Stimulated activated CD8-positive, alpha-beta memory T cell treated with anti-CD3 and anti-CD28 coated beads, Interleukin-15, amount 100 ng/mL, for 4 hours (primary cell): Measurements from ENCODE around the gene SLC38A8.

Experiments used
- DNase-seq, 2 donors: peaks; one replicate each; pipeline ENCODE4 v3.0.0-alpha.2; 2020; ENCODE audit warnings: low read depth in 2 of 2

The SLC38A8 gene

DNA sequence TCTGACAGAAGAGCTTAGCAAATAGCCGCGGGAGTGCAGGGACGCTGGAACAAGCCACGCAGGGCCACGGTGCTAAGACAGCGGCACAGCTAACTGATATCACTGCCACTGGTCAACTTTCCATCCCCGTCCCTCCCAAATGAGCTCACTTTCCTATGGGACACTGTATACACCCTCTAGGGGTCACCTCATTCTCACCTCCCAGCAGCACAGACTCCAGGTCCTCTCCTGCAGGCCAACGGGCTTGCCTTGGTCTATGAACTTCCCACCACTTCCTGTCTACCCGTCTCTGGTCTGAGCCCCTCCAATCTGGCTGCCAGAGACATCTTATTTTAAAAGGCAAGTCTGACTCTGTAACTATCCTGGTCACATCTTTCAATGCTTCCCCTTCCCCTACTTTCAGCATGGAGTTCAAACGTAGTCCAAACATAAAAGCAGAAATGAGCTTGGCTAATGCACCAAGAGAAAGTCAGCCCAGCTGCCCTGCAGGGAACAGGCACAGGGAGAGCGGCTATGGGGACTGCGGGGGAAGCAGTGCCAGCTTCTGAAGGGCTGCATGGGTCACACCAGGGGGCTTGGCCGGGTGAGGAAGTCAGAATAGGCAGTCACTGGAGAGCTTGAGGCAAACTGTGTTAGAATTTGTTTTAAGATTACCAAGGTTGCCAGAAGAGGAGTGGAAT lies 26.3 kb upstream of the SLC38A8 start:
- DNase-seq: no peak

DNA sequence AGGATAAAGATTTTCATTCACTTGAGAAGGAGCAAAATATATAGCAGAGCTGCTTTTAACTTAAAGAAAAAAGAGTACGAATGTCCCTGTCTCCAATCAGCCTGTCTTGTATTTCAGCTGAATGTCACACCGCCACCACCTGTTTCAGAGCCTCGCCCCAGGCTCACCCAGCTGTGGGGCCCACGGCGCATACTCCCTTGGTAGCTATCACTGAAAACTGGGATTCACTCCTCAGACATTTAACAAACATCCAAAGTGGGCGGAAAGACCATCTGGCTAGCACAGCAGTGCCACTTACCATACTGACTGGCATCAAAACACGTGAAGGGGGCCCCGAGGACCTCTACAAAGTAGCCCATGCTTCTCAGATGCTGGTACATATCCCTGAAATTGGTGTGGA lies 25.4 kb upstream of the SLC38A8 start:
- no peak for DNase-seq

DNA sequence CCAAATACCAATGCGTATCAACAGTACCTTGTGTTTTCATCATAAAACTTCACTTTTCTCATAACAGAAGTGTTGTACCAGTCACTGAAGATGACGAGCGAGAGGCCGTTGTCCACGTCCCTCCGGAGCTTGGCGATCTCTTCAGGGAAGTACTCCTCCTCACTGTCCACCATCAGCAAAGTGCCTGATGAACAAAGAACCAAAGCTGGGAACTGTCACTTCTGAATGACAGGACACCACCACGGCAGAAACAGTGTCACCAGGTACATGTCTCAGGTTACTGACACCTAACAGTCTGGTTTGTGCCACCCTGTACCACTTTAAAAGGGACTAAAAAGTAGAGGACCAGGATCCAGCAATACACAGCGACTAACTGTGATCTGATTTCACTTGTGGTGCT lies 25.0 kb upstream of the SLC38A8 start:
- no peak for DNase-seq

DNA sequence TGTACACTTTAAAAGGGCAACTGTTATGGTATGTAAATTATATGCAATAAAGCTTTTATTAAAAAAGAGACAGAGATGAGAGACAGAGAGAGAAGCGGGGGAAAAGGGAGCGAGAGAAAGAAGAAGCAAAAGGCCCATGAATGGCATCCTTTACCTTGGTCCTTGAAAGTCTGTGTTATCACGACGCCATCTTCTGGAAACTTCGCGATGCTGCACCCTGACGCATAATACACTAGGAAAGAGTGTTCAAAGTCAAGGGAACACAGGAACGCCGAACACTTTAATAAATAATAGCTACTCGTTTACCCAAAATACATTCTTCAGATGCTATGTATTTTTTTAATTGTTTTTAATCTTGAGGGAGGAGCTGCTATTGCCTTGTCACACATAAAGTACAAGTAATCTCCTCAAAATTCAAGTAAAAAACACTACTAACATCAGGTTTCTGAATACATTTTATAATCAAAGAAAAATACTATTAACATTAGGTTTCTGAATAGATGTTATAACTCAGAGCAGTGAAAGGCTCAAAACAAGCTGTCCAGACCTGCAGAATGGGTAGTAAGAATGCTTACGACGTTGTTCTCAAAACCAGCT lies 23.0 kb upstream of the SLC38A8 start:
- no peak for DNase-seq

DNA sequence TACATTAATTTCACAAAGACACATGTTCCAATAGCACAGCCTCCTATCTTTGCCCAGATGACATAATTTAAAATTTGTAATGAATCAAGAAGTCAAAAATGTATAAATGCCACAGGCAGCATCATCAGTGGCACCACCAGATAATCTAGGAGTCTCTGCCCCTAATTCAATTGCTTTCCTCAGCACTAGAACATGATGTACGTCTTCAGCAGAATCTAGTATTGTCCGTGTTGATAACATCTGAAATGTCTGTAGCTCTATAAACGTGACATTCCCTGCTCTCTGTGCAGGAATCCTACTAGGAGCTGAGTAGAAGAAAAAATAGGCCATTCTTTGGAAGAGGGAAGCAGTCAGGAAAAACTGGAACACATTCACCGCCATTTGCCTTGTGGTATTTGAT lies 21.4 kb upstream of the SLC38A8 start:
- DNase-seq: no peak

DNA sequence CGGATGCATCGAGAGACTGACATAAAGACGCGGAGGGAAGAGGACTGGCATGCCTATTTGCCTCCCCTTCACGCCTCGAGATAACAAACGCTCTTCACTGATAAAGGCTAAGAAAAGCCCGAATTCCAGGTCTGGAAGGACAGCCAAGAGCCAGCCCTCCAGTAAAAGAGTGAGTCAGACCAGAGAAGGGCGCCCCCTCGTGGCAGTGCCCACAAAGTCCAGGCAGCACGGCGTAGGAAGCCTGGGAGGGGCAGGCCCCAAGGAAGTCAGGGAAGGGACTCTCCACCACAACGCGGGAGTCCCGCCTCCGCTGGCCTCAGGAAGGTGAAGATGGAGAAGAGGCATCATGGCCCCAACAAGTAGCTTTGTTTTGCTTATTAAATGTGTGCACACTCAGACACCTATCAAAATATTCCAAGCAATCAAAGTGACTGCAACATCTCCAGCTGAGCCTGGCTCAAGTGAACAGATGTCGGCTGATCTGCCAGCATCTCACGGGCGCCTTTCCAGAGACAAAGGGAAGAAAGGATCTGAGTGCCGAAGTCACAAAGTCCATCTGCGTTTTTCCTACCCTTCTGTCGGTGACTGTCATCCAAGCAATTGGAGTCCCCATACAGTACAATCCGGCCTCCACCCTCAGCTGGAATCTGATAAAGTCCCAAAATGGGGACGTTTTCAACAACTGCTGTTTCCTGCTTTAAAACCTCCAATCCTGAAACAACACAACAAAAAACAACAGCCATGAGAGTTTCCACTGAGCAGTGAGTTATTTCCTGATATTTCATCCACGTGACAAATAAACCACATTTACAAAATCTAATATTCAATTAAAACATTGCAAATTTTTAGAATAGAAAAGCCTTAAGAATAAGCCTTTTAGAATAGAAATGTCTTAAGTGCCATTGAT lies 20.4 kb upstream of the SLC38A8 start:
- peak; percentile 15 to 20 for DNase-seq

DNA sequence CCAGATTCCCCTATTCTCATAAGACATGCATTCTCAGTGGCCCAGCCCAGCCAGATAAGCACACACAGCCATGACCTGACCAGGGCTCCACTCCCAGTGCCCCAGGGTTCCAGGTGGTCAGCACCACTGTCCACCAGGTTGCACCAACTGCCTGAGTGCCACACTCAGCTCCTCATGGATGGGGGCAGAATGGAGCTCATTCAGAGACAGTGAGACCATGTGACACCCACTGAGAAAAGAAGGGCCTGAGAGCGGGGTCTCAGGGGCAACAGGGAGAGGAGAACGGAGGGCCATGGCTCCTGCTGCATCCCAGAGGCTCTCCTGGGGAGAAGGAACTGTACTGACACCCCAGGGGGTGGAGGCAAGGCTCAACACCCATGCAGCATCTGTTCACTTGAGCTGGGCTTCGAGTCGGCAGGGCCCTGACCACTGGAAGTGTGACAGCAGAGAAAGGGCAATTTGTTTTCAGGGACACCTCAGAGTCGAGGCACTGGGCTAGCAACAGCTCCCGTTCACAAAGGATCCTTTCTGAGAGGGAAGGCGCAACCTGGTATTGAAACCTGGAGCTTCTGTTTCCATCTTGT lies 18.7 kb upstream of the SLC38A8 start:
- DNase-seq: no peak

DNA sequence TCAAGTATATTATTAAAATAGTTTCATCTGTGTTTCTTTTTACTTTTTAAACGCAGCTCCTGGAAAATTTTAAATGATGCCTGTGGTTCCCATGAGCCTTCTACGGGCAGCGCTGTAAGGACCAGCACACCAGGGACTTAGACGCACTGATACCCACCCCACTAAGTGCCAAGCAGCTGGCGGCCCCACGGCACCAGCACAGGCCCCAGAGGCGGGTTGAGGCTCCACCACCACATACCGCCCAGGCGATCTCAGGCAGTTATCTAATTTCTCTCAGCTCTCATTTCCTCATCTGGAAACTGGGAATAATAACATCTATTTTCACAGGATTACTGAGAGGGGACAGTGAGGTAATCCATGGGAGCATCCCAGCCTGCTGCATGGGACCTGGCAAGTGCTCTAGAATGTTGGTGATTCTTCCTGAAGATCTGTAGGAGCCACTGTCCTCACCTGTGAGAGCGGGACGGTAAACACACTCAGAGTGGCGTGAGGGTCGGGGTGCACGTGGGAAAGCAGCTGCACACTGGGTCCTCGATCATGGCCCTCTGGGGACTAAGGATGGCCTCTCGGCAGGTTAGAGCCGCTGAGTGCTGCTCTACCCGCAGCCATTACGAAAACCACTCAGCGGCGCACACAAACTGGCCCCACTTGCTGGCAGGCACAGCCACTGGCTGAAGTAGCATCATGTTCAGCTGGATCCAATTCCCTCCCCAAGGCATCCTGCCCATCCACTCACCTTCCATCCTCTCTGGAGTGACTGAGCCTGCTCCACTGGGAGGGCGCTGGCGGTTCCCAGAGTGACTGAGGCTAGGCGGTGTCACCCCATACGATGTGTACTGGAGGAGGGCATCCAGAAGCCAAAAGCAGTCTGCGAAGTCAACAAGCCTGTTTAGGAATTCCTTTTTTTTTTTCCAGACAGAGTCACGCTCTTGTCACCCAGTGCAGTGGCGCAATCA lies 17.6 kb upstream of the SLC38A8 start:
- DNase-seq: no peak

DNA sequence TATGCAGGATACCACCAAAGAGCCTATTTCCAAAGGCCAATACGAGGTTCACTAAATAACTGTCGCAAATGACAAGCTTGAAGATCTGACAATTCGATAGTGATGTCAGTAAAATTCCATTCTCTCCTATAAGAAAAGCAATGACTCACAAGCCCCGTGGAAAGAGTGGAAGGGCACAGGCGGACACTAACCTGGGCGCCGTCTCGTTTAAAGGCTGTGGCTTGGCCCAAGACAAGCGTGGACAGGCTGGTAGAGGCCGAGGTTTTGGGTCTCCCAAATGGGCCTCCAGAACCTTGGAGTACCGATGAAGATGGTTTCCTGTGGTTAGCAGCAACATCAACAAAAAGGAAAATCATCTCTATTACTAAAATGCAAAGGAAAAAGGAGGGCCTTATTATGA lies 16.5 kb upstream of the SLC38A8 start:
- no peak for DNase-seq

DNA sequence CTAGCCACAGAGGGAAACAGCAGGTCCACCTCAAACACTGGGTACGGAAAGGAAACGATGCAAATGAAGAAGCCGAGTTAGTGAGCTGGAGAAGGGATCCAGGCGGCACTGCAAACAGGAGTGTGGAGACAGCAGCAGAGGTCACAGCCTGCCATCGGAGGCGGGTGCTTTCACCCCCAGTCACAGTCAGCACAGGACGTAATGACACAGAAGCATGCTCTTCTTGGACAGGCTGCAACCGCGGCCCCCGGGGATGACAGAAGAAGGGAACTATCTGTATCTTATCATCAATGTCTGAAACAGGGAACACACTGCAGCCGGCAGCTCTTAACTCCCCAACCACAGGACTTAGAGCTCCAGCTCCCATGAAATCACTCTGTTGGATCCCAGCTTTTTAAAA lies 16.1 kb upstream of the SLC38A8 start:
- DNase-seq: no peak

DNA sequence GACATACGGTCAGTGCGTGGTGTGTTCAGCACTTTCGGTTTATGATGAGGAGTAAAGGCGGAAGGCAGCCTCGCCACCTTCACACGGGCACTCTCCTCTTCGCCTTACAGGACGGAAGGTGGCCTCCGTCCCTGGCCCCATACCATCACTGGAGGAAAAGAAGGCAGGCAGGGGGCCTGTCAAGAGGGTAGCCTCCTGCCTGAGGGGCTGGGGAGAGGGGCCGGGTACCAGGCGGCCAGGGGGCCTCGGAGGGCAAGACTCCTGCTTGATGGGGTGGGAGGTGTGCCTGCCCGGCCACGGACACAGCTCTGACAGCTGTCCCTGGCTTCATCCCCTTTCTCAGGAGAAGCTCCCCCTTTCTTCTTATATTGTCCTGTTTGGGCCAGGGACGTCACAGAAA lies 15.6 kb upstream of the SLC38A8 start:
- no peak for DNase-seq

DNA sequence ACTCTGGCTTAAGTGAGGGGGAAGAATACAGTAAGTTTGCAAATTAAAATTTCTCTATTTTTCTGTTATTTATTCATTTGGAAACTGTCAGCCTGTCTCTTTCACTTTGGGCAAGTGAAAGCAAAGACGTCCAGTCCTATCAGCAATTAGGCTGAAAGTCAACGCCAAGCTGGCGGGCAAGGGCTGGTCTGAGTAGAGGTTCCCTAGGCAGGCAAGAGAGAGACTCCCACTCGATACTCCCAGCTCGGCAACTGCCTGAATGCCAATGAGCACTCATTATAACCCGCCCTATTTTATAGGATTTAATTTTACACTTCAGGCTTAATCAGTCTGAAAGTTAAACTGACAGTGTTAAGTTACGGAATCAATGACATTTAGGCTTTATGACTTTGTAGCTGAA lies 14.3 kb upstream of the SLC38A8 start:
- DNase-seq: no peak

DNA sequence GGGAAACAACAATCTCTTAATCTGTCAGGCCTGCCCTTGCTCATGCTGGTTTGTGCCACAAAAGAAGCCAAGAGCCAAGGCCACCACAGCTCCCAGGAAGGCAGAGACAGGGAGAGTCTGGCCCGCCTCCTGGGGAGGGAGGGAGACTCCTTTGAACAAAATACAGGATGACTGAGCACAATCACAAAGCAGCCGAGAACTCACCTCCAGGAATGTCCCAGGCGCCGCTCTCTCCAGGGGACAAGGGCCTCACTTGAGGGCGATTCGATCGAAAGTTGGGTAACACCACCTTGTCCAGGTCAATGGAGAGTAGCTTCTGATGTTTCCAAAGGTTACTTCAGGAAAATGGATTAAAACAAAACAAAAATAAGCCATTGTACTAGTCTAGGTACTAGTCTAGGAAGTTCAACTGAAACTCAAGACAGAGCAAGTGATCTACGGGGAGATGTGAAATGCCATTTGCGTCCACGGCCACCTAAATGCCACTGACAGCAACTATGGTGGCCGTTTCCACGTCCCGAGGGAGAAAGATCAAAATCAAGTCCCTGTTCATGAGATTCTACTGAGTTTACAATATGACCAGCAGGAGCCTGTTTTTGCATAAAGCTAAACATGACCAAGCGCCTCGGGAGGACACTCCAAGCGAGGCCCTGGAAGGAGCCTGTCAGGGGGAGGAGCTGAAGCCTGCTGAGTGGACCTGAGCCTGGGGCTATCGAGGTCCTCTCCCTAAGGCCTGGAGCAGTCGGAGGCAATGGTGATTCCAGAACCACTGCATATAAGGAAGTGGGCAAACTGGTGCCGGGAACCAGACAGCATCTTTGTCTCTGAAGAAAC lies 13.4 kb upstream of the SLC38A8 start:
- no peak for DNase-seq

DNA sequence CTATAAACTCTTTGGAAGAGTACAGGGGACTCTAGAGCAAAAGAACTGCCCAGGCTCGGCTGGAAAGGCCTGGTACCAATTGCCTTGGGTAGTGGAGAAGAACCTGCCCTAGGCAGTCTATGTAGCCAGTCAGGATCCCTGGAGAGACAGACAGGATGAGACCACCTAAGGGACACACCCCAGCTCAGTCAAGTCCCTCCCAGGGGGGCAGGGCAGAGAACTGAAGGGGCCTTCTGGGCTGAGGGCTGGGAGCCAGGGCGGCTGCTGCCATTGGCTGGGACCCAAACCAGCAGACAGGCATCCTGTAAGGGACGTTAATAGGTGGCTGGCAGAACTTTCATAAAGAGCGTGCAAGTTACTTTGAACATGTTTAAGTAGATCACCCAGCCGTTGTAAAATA lies 12.8 kb upstream of the SLC38A8 start:
- DNase-seq: no peak

DNA sequence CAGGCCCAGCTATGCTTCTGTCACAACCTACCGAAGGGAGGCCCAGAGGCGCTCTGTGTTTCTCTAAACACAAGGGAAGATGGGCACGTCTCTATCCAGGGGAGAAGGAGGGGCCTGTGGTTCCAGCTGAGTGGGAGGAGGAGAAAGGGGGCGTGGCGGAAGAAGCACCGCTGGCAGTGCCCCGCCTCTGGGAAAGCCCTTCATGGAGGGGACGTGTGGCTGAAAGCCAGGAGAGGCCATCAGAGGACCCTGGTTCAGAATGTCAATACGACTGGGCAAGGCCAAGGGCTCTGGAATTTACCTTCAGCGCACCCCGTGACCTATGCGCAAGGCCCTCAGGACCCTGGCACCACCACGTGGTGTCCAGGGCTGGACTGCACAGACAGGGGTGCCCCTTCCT lies 12.3 kb upstream of the SLC38A8 start:
- no peak for DNase-seq

DNA sequence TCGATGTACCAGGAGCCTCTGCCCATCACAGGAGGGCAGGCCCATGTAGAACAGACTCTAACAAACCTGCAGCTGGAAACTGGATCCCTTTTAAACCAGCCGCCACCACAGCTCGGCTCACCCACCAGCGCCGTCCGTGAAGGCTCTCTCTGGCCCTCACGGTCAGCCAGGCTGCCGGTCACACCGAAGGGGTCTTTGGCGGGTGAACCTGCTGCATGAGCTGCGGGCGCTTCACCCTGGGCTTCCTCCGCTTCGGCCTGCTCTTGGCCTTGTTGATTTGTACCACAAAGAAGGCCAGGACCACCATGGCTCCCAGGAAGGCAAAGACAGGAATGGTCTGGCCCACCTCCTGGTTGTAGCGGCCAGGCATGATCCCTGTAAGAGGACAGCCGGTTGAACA lies 11.7 kb upstream of the SLC38A8 start:
- DNase-seq: no peak

DNA sequence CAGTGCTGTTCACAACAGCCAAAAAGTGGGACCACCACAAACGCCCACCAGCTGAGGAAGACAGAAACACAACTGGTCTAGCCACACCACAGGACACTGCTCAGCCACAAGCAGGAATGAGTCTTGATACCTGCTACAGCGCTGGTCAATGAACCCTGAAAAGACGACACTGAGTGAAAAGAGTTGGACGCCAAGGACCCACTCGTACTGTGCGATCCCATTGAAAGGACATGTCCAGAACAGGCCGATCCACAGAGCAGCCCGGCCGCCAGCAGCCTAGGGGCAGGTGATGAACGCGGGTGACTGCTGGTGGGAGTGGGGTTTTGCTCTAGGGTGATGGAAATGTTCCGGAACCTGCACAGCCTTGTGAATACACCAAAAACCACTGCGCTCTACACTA lies 10.6 kb upstream of the SLC38A8 start:
- DNase-seq: no peak

DNA sequence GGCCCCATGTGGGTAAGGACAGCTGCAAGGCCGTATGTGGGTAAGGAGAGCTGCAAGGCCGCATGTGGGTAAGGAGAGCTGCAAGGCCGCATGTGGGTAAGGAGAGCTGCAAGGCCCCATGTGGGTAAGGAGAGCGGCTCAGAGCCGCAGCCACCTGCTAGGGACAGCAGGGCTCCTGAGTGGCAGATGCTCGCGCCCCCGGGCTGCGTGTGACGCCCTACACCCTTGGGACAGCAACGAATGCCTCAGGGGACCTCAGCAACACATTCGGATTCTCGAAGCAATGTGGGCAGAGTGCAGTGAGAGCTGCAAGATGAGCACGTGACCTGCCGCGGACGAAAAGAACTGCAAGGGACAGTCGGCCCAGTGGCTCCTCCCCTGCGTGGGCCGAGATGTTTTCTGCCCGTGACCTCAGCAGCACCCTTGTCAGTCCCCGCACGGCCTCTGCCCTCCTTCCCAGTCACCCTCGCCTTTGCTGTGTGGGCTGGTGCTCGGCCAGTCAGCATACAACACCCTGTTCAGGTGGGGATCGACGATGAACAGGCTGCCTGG lies 9.6 kb upstream of the SLC38A8 start:
- DNase-seq: no peak

DNA sequence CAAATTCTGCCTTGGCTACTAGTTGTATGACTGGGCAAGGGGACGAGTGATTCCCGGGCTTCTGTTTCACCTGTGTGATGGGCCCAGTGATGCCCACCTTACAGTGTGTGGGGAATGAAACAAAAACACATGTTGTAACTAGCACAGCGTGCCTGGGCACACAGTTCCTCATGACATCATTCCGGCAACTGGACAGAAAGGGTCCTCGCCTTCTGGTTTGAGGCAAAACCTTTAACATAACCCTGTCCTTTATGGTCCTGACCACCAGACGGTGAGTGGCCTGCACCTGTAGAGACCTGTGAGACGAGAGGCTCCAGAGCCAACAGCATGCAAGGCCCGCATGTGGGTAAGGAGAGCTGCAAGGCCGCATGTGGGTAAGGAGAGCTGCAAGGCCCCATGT lies 7.7 kb upstream of the SLC38A8 start:
- no peak for DNase-seq

DNA sequence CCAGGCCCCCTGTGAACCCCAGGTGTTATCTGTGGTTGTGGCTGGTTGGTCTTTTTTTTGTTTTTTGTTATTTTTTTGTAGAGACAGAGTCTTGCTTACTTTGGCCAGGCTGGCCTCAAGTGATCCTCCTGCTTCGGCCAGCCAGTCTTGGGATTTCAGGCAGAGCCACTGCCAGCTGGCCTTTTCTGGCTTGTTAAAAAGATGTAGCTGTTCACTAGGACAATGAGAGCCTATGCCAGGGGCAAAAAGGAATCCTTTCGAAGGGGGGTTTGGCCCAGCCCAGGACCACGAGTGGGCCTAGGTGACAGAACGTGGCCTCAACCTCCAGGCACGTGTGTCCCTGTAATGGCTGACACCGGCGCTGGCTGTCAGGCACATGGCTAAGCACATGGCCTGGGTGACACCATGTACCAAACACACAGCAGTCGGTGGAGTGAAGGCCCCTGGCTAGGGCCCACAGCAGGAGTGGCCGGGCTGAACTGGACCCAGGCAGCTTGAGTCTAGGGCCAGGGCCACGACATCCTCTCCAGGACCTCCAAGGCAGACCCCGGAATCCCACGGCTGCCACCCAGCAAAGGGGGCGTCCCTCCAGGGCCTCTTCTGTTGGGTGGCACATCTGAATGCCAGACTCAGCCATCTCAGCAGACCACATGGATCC lies 6.9 kb upstream of the SLC38A8 start:
- no peak for DNase-seq
